DMS53 treated with DMSO at 0.1 percent for 48 hours (cell line): Measurements from ENCODE around the gene RHOT2.
A peak's percentile ranks its signal among the peaks of the same experiment; 100 is the strongest.

Source experiments
- DNase-seq: peaks from one replicate; lab custom pipeline; 2025; ENCODE audit not compliant: unreplicated experiment; lab: John Stamatoyannopoulos, UW

The RHOT2 gene

DNA sequence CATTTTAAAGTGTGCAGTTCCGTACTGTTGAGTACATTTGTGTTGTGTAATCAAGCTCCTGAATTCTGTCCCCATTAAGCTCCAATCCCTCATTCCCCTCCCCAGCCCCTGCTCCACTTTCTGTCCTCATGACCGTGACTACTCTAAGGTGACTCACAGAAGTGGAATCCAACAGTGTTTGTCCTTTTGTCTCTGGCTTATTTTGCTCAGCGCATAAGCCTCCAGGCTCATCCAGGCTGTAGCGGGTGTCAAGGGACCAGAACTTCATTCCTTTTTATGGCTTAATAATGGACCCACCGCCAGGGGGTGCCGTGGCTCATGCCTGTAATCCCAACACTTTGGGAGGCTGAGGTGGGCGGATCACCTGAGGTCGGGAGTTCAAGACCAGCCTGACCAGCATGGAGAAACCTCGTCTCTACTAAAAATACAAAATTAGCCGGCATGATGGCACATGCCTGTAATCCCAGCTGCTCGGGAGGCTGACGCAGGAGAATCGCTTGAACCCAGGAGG, 44.9 kb downstream of the RHOT2 start:
- peak; percentile 66 for DNase-seq

DNA sequence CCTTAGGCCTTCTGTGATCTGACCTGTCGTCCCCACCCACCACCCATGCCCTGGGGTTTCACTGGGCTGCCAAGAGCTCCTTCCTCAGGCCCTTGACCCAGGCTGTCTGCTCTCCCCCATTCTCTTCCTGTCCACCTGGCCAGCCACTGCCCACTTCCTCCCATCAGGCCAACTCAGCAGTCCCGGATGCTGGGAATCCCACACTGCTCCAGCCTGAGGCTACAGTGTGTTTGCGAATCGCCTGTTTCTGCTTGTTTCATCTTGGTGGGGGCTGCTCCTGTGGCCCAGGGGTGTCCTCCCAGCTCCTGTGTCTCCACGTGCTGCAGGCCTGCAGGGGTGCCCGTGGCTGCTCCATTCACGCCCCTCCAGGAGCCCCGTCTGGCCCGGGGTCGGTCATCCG, 46.1 kb downstream of the RHOT2 start:
- no peak for DNase-seq

DNA sequence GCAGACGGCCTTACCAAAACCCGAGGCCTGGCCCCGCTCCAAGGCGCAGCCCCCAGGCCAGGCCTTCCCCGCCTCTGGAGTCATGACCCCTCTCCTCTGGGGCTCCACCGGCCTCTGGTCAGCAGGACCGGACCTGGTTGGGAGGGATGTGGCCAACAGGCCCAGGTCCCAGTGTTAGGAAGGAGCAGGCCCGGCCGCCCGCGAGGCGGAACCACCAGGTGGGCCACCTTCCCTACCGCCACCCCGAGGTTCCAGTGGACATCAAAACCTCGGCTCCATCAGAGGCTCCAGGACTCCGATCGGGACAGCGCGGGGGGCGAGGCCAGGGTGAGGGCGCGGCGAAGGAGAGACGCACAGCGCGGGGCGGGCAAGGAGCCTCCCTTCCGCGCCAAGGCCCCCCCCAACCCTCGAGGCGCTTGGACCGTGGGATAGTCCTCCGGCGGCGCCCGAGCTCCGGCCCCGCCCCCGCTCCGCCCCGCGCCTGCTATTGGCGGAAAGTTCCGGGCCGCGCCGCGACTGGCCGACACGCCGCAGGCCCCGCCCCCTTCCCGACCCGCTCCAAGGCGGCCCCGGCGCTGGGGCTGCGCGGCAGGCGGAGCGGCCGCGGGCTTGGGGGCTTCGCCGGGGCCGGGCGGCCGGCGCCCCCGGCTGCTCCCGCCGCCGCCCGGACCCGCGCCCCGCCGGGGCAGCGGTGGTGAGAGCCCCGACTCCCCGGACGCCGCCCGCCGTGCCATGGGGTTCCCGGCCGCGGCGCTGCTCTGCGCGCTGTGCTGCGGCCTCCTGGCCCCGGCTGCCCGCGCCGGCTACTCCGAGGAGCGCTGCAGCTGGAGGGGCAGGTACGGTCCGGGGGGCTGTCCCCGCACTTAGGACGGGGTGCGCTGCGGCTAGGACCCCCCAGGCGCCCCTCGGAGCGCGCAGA, 46.9 kb downstream of the RHOT2 start, which contains the start of gene METRN:
METRN (plus strand) TSS at position 561 of the 919 bp plus-strand sequence; CDS start at position 733, 172 bp downstream.
- DNase-seq: peak; percentile 42

DNA sequence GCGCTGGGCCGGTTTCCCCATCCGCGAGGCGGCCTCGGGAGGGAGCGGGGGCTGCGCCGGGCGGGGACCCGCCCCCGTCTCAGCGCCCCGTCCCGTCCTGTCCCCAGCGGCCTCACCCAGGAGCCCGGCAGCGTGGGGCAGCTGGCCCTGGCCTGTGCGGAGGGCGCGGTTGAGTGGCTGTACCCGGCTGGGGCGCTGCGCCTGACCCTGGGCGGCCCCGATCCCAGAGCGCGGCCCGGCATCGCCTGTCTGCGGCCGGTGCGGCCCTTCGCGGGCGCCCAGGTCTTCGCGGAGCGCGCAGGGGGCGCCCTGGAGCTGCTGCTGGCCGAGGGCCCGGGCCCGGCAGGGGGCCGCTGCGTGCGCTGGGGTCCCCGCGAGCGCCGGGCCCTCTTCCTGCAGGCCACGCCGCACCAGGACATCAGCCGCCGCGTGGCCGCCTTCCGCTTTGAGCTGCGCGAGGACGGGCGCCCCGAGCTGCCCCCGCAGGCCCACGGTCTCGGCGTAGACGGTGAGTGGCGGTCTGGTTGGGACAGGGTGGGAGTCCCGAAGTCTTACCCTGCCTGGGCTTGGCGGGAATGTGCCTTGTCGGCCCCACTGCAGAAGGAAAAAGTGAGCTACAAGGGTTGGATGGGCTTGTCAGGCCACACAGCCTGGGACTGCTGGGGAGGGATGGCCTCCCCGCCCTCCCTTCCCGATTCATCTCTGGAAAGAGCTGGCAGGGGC, 47.7 kb downstream of the RHOT2 start:
- DNase-seq: no peak

DNA sequence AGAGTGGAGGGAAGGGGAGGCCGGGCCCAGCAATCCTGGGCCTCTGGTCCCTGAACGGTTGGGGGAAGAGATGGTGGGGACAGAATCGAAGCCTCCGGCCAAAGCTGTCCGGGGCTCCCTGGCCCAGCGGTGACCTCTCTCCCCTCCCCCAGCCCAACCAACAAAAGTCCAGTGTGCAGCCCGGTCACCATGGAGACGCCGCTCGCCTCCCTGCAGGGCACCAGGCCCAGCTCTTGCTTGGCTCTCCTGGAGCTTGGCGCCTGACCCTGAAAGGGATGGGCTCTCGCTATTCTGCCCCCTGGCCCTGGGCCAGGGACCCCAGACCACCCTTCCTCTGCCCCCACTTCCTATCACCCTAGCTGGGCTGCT, 48.3 kb downstream of the RHOT2 start:
- DNase-seq: no peak

DNA sequence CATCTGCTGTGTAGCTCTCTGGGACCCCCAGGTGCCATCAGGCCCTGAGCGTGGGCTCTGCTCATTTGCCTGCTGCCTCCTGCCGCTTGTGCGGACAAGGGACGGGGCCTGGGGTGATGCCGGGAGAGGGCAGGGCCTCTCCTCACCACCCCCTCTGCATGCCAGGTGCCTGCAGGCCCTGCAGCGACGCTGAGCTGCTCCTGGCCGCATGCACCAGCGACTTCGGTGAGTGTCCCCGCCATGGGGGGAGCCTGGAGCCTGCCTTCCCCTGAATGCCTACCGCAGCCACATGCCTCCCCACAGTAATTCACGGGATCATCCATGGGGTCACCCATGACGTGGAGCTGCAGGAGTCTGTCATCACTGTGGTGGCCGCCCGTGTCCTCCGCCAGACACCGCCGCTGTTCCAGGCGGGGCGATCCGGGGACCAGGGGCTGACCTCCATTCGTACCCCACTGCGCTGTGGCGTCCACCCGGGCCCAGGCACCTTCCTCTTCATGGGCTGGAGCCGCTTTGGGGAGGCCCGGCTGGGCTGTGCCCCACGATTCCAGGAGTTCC, 48.9 kb downstream of the RHOT2 start:
- DNase-seq: no peak

DNA sequence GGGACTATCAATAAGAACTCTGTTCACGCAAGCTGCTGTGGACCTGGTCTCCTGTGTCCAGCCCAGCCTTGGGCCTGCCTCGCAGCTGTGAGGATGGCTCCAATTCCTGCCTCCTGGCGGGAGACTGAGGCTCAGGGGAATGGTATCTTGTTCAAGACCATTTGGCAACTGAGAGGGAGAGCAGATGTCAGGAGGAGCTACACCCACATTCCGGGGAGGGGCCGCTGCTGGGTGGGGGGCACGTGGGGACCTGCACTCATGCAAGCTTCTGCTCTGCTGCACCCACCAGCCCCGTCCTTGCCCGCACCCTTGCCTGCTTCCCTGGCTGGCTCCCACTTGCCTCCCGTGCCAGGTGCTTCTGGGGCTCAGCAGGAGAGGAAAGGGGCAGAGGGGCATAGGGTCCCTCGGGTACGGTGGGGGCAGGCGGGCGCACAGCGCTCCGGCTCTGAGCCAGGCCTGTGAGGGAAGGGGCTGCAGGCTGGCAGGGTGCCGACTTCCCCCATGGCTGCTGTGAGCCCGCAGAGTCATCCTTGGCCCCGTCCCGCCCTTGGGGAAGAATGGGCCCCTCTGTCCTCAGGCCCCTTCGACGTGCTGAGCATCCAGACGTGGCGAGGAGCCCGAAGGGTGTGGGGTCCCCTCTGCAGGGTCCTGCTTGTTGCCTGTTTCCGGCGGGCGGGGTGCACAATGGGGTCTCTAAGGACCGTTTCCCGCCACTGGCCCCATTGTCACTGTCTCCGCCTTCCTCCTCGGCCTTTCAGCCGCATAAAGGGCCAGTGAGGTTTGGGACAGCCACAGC, 49.7 kb downstream of the RHOT2 start:
- no peak for DNase-seq

DNA sequence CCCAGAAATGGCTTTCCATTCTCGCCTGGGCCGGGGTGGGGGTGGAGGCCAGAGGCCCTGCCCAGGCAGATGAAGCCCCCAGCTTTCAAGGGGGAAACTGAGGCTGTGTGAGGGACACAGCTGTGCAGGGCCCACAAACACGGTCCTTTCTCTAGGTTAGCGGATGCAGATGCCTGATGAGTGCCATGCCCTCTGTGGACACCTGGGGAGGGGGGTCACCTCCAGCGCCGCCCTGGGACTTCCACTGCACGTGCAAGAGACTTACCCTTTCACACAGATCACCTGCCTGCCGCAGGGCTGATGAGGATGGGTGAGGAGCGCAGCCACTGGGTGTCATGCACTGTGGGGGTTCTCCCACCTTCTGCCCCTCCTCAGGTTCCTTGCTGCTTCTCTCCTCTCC, 50.5 kb downstream of the RHOT2 start:
- no peak for DNase-seq

DNA sequence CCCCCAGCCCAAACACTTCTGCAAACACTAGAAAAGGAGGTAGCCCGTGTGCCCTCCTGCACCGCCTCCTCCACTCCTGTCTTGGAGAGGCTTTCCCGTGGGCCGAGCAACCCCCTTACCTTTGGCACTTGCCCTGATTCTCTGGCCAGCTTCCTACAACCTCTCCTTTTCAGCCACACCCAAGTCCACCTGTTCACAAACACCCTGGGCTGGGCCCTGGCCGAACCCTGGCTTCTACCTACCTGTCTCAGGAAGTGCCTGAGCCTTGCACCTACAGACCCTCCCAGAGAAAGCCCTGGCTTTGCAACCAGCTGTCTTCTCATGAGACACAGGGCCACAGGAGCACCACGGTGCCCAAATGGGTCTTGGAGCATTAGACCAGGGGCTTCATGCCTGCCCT, 51.0 kb downstream of the RHOT2 start:
- DNase-seq: no peak

DNA sequence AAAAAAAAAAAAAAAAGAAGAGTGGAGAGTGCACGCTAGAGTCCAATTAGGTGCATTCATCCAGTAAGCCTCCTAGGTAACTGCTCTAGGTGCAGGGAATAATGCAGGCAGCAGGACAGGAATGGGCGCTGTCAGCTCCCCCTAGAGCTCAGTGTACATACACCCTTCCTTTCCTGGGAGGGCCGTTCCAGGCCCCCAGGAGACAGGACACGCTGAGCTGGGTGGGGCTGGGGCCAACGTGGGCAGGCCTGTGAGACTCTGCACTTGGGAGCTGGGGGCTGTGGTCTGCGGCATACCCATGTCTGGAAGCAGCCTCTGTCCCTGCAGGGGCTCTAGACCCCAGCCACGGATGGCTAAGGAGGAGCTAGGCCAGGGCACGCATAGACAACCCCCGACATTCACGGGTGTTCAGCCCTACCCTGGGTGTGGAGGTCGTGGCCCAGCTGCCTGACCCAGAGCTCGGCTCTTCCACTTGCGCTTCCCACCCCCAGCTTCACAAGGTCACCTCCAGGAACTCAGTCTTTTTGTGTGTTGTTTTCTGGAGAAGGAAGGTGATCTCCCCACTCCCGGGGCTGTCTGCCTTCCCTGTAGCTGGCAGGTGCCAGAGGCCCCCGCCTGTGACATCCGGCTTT, 52.0 kb downstream of the RHOT2 start:
- DNase-seq: peak; percentile 53

DNA sequence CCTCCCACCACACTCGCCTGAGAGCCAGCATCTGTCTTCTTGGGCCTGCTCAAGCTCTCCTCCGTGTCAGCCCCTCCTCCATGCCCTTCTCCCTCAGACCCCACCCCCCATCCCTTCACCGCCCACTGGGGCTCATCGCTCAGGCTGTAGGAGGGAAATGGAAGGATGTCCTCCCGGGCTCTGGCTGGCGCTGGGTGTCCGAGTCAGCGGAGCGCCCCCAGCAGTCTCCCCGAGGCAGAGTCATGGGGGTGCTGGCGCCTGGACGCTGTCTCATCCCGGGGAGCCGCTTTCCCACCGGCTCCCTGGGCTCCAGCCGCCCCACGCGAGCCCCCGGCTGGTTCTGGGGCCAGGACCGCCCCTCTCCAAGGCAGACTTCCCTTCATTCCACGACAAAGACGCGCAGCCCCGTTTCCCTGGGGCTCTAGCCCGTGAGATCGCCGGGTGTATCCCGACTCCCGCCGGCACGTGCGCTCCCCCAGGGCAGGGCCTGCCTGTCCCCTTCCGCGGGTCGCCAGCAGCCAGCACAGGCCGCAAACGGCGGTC, 52.6 kb downstream of the RHOT2 start:
- peak; percentile 37 for DNase-seq

DNA sequence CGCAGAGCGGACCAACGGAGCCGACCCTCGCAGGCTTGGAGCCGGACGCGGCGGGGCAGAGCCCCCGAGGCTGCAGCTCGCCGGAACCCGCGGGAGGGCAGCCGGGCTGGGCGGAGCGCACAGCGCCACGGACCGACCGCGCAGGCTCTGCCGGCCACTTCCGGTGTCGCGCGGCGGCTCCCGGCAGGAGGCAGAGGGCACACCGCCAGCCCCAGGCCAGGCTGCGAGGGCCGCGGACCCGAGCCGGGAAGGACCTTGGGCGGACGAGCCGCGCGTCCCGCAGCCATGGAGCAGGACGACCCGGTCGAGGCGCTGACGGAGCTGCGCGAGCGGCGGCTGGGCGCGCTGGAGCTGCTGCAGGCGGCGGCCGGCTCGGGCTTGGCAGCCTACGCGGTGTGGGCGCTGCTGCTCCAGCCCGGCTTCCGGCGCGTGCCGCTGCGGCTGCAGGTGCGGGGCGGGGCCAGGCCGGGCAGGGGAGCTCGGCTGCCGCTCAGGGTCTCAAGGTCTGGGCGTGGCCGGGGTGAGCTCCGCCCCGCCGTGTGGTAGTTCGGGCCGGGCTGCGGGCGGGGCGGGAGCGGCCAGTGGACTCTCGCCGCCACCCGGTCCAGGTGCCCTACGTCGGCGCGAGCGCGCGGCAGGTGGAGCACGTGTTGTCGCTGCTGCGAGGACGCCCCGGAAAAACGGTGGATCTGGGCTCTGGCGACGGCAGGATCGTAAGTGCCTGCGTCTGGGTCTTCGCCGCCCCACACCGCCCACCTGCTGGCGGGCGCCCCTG, 53.2 kb downstream of the RHOT2 start, which contains the start of gene ANTKMT:
ANTKMT (plus strand) TSS at position 157 of the 775 bp plus-strand sequence; CDS start at position 286, 129 bp downstream.
- peak; percentile 64 for DNase-seq

DNA sequence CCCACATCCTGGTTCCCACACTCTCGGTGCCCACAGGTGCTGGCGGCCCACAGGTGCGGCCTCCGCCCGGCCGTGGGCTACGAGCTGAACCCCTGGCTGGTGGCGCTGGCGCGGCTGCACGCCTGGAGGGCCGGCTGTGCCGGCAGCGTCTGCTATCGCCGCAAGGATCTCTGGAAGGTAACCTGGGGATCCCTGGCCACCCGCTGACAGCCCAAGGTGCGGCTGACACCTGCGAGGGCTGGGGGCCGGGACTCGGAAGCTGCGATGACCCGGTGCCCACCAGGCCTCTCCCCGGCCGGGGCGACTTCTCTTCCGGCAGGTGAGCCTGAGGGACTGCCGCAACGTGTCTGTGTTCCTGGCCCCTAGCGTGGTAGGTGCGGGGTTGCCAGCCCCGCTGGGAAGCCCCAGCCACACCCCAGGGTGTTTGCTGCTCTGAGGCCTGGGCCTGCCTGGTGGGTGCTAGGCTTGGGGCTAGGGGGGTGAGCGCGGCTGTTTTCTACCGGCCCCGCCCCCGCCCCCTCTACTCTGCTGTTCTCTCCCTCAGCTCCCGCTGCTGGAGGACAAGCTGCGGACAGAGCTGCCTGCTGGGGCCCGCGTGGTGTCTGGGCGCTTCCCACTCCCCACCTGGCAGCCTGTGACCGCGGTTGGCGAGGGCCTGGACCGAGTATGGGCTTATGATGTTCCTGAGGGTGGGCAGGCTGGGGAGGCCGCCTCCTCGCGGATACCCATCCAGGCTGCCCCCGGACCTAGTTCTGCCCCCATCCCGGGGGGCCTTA, 54.0 kb downstream of the RHOT2 start:
- DNase-seq: no peak

DNA sequence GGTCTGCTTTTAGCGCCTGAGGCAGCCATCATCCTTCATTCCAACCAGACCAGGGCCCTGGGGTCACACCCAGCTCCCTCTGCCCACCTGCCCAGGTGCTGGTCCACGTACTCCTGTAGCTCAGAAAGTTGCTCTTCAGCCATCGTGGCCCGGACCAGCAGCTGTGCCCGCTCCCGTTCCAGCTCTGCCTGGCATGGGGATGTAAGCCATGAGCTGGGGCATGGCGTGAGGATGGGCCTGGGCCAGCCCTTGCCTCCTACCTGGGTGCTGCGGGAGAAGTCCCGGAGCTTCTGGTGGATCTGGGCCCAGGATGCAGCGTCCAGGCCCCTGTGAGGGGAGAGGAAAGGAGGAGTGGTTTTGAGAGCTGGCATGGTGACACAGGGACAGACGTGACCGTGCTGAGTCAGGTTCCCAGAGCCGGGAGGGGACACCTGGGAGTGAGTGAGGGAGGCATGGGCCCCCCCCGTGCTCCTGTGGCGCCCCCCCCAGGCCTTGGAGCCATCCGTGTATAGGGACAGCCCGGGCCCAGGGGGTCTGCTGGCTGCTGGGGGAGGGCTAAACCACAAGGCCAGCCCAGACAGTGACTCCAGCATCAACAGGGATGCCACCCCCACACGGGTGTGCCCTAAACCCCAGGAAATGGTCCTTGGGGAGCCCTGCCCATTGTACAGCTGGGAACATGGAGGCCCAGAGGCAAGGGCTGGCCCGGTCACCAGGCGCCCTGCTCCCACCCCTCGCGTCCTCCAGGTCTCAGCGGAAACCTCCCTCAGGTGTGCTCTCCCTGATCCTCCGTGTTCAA, 55.1 kb downstream of the RHOT2 start:
- DNase-seq: no peak

DNA sequence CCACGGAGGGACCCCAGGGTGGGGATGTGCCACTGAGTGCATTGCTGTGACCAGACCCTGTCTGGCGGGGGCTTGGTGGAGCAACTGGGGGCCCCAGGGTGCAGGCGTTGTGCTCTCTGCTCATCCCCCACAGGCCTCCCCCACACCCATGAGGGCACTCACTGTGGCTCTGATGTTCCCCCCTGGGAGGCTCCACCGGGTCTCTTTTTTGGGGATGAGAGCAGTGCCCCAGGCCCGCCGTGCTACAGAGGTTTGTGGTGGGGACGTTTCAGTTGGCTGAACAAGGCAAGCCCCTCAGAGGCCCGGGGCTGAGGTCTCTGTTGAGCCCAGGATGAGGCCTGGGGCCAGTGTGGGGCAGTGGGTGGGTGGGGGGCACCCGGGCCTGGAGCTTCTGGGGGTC, 55.8 kb downstream of the RHOT2 start:
- no peak for DNase-seq
